GM21528 (cell line): ENCODE measurements around the gene URB1.
A peak's percentile ranks its signal among the peaks of the same experiment; 100 is the strongest.
"Not testable (repeated sequence)": the region's sequence is repeated elsewhere in the genome, so short reads cannot be mapped to it uniquely, and the experiment has no call there.

Source experiments
- ATAC-seq: cut with Tn5 transposase; IDR thresholded peaks from one replicate; pipeline ENCODE4 v1.9.1; 2021; ENCODE audit warnings: mild to moderate bottlenecking, moderate library complexity; ENCODE audit not compliant: unreplicated experiment, low FRiP score

The URB1 gene

DNA sequence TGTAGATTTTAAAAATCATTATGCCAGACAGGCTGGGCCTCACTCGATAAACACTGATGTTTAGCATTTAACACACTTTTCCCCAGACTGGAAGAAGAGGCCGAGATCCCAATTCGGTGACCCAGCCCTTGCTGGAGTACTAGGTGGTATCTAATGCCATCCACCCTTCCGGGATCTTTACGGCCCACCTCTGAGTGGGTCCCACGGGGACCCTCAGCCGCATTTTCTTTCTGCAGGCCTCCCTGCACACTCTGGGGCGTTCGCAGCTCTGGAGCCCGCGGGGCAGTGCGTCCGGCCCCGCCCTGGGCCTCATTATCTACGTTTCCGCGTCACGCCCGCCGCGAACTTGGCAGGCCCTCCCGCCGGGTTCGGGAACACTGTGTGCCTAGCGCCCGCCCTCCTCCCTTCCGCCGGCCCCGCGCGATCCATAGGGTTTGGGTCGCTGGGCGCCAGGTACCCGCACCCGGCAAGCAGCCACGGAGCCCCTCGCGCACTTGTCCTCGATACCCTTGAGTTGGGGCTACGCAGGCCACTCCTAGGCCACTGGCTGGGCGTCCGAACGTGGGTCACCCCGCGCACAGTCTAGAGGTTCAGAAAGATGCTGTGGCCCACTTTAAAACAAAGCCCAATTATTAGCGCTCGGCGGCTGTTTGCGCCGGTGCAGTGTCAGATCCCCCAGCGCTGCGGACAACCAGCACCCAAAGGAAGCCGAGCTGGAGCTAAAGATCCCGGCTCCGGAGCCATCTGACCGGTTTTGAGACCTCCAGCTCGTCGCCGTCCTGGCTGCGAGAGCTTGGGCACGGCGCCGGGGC lies 18.7 kb upstream of the URB1 start:
- no peak for ATAC-seq

DNA sequence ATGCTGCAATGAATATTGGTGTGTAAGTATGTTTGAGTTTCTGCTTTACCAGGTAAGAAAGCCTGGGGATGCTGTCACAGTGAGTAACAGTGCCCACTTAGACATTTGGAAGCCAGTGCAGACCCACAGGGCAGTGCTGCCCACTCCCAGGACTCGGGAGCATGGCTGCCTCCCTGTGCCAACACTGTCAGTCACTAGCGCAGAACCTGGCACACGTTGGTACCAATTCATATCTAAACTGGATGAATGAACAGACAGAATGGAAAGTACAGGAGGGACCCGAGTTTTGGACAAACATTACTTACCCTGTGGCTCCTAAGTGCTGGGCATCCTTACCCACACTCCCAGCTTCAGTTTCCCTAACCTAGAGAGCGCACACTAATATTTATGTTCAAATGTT lies 18.1 kb upstream of the URB1 start:
- ATAC-seq = no peak

GRCh38 chr21:32410291-32410690 lies 17.5 kb upstream of the URB1 start:
- ATAC-seq = no peak

- ATAC-seq = no peak
Observed at GRCh38 chr21:32406405-32406804, 13.6 kb upstream of the URB1 start.

DNA sequence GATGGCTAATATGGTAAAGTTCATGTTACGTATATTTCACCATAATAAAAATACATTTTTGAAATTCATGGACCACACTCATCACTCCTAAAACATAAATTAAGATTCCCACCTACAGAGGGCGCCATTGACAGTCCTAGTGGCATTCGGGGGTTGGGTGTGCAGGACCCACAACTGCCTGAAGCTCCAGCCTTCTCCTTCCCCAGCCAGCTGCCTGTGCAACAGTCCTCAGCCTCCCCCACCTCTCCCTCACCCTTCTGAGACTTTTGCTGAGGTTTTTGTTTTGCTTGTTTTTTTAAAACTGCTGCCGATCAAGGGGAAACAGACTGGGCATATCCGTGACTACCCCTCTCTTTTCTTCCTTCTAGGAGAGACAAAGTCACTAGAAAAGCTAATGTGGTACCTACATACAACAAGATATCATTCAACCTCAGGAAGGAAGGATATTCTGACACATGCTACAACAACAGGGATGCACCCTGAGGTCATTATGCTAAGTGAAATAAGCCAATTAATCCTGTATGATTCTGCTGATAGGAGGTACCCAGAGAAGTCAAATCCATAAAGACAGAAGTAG lies 10.5 kb upstream of the URB1 start:
- no peak for ATAC-seq

DNA sequence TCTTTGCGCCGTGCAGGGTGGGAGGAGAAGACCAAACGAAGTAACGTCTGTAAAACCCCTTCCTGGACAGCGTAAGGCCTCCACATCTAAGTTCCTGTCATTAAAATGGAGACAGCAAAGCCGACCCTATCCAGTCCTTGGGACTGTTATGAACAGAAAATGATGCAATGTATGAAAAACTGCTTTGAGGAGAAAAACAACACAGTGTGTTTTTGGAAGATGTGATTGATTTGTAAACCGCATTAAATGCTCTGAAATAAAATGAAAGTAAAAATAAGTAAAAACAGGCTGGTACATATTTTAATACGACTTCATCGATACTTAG lies 827 bp upstream of the URB1 start:
- ATAC-seq = no peak

GRCh38 chr21:32392299-32392879 lies 423 bp downstream of the URB1 start:
- ATAC-seq = peak; percentile 54

DNA sequence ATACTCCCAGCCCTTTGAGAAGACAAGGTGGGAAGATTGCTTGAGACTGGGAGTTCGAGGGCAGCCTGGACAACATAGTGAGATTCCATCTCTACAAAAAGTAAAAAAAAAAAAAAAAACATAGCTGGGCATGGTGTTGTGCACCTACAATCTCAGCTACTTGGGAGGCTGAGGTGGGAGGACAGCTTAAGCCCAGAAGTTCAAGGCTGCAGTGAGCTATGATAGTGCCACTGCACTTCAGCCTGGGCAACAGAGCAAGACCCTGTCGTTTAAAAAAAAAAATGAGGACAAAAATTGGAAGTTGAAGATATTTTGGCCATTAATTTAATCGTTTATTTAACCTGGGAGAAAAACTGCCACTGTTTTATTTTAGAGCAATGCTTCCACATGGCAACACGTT lies 1.1 kb downstream of the URB1 start:
- no peak for ATAC-seq

DNA sequence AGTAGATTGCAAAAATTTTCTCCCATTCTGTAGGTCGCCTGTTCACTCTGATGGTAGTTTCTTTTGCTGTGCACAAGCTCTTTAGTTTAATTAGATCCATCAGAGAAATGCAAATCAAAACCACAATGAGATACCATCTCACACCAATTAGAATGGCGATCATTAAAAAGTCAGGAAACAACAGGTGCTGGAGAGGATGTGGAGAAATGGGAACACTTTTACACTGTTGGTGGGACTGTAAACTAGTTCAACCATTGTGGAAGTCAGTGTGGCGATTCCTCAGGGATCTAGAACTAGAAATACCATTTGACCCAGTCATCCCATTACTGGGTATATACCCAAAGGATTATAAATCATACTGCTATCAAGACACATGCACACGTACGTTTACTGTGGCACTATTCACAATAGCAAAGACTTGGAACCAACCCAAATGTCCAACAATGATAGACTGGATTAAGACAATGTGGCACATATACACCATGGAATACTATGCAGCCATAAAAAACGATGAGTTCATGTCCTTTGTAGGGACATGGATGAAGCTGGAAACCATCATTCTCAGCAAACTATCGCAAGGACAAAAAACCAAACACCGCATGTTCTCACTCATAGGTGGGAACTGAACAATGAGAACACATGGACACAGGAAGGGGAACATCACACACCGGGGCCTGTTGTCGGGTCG lies 2.1 kb downstream of the URB1 start:
- ATAC-seq = not testable (repeated sequence)

- no peak for ATAC-seq
Observed at GRCh38 chr21:32389337-32390015, 3.3 kb downstream of the URB1 start.

- no peak for ATAC-seq
Observed at GRCh38 chr21:32388306-32388705, 4.5 kb downstream of the URB1 start.

GRCh38 chr21:32387151-32387550 lies 5.7 kb downstream of the URB1 start:
- no peak for ATAC-seq

GRCh38 chr21:32386195-32386870 lies 6.5 kb downstream of the URB1 start:
- no peak for ATAC-seq

- ATAC-seq = no peak
Observed at GRCh38 chr21:32383812-32384211, 9.0 kb downstream of the URB1 start.

- ATAC-seq = no peak
Observed at GRCh38 chr21:32382108-32382644, 10.6 kb downstream of the URB1 start.

GRCh38 chr21:32381571-32381970 lies 11.2 kb downstream of the URB1 start:
- ATAC-seq = no peak

GRCh38 chr21:32380940-32381339 lies 11.9 kb downstream of the URB1 start:
- ATAC-seq = no peak

- no peak for ATAC-seq
Observed at GRCh38 chr21:32378956-32379355, 13.9 kb downstream of the URB1 start.

DNA sequence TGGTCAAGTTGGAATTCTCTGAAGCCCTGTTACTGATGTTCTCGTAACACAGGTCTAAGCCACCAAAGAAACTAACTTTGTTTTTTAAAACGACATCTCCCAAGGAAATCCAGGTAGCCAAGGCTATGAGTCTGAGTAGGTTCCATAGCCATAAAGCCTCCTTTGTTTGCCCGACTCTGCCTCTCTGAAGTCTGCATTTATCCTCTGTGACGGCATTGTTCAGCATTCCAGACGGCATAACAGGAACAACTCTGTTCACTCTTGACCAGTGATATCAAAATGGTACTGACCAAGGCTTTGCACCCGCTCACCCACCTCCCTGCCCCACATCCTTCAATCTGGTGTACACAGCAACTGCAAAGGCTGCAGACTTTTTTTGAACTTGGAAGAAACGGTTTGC lies 14.8 kb downstream of the URB1 start:
- ATAC-seq = no peak

DNA sequence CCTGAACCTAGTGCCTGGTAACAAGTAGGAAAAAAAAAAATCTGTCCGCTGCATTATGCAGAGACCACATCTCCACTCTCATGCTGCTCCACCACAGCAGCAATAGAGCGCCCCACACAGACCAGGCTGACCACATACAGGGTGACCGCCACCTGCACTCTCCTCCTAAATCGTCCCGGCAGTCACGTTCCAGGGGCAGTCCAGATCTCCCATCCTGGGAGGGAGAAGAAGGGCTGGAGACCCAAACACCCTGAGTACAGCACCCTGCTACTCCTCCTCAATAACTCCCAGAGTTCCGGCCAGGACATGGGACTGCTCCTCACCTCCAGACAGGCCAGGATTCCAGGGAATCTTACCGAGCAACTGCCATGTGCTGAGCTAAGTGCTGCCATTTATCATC lies 15.3 kb downstream of the URB1 start:
- no peak for ATAC-seq
